Neural cell (in vitro differentiated cells): ENCODE measurements around the gene ASF1B. TPM values are rescaled to one million over a fixed set of nuclear protein-coding genes. Genes with fewer than 3 reads are reported as not detected.

Experiments used
- H2AFZ ChIP-seq: fragments of 200-600, 300-800 bp; sonication (generic), shearing (Covaris generic); 2 replicates; pipeline ENCODE4 v1.6.0; 2014; ENCODE audit warnings: low read depth, mild to moderate bottlenecking, antibody characterized with exemption, low read length, moderate library complexity
- H3F3A ChIP-seq: fragments of 200-600 bp; shearing (Covaris generic); 2 replicates; pipeline ENCODE4 v1.6.1; 2016; ENCODE audit warnings: mild to moderate bottlenecking, moderate library complexity, mixed read lengths, antibody characterized with exemption, low read length; ENCODE audit not compliant: insufficient read depth, poor library complexity, severe bottlenecking
- H3K27ac ChIP-seq: fragments of 200-600, 300-800 bp; sonication (generic), shearing (Covaris generic); 2 replicates; pipeline ENCODE4 v1.5.1; 2014; ENCODE audit warnings: mild to moderate bottlenecking, low read length, moderate library complexity
- H3K27me3 ChIP-seq: fragments of 300-800, 200-600 bp; sonication (generic), shearing (Covaris generic); 2 replicates; pipeline ENCODE4 v1.6.0; 2014; ENCODE audit warnings: mild to moderate bottlenecking, low read depth, low read length, moderate library complexity; ENCODE audit not compliant: insufficient read depth
- H3K36me3 ChIP-seq: fragments of 300-800, 200-600 bp; sonication (generic), shearing (Covaris generic); 2 replicates; pipeline ENCODE4 v1.5.1; 2014; ENCODE audit warnings: mild to moderate bottlenecking, antibody characterized with exemption, low read length, moderate library complexity; ENCODE audit not compliant: insufficient read depth
- H3K4me2 ChIP-seq: fragments of 300-800, 200-600 bp; sonication (generic), shearing (Covaris generic); 2 replicates; pipeline ENCODE4 v1.6.0; 2014; ENCODE audit warnings: mild to moderate bottlenecking, low read length
- H3K4me3 ChIP-seq: fragments of 300-800, 200-600 bp; sonication (generic), shearing (Covaris generic); 2 replicates; pipeline ENCODE4 v1.5.1; 2014; ENCODE audit warnings: mild to moderate bottlenecking, low read length, moderate library complexity
- H3K79me2 ChIP-seq: fragments of 200-600 bp; shearing (Covaris generic); replicated peaks from 2 replicates; pipeline ENCODE4 v1.6.0; 2014; ENCODE audit warnings: mild to moderate bottlenecking, low read length, moderate library complexity; ENCODE audit not compliant: insufficient read depth
- H3K9ac ChIP-seq: fragments of 300-800, 200-600 bp; sonication (generic), shearing (Covaris generic); 2 replicates; pipeline ENCODE4 v1.6.1; 2016; ENCODE audit warnings: mild to moderate bottlenecking, low read length, mixed read lengths
- H3K9me2 ChIP-seq: fragments of 200-600 bp; shearing (Covaris generic); 2 replicates; pipeline ENCODE4 v1.6.1; 2016; ENCODE audit warnings: mild to moderate bottlenecking, low read length, mixed read lengths; ENCODE audit not compliant: insufficient read depth
- H3K9me3 ChIP-seq: fragments of 200-600, 300-800 bp; sonication (generic), shearing (Covaris generic); 2 replicates; pipeline ENCODE4 v1.6.1; 2016; ENCODE audit warnings: mild to moderate bottlenecking, mixed run types, low read length, moderate library complexity, mixed read lengths
- H4K20me1 ChIP-seq: fragments of 200-600 bp; shearing (Covaris generic); 2 replicates; pipeline ENCODE4 v1.6.1; 2016; ENCODE audit warnings: mild to moderate bottlenecking, mixed run types; ENCODE audit not compliant: insufficient read depth
- CTCF ChIP-seq: fragments of 450-650 bp; IDR thresholded peaks from 2 replicates; pipeline ENCODE4 v1.5.1; 2014; ENCODE audit warnings: antibody characterized with exemption, mild to moderate bottlenecking, moderate library complexity; ENCODE audit not compliant: poor library complexity, severe bottlenecking
- EP300 ChIP-seq: fragments of 450-650 bp; conservative IDR thresholded peaks from 2 replicates; pipeline ENCODE4 v1.6.1; 2014; ENCODE audit warnings: antibody characterized with exemption, mild to moderate bottlenecking, moderate library complexity; ENCODE audit not compliant: poor library complexity, severe bottlenecking
- EZH2 ChIP-seq: fragments of 200-600, 300-800 bp; shearing (Covaris generic), sonication (generic); IDR thresholded peaks from 2 replicates; pipeline ENCODE4 v1.6.1; 2014; ENCODE audit warnings: antibody characterized with exemption, low read length, borderline replicate concordance, mild to moderate bottlenecking; ENCODE audit not compliant: insufficient read depth, poor library complexity, severe bottlenecking
- MXI1 ChIP-seq: fragments of 450-650 bp; conservative IDR thresholded peaks from 2 replicates; pipeline ENCODE4 v1.6.1; 2014; ENCODE audit warnings: antibody characterized with exemption, mild to moderate bottlenecking; ENCODE audit not compliant: poor library complexity, severe bottlenecking
- POLR2AphosphoS5 ChIP-seq: IDR thresholded peaks from 2 replicates; pipeline ENCODE4 v1.6.1; 2012
- RAD21 ChIP-seq: fragments of 450-650 bp; conservative IDR thresholded peaks from 2 replicates; pipeline ENCODE4 v1.6.1; 2014; ENCODE audit warnings: antibody characterized with exemption, mild to moderate bottlenecking, moderate library complexity
- REST ChIP-seq: IDR thresholded peaks from 2 replicates; pipeline ENCODE4 v1.6.1; 2012; ENCODE audit warnings: borderline replicate concordance
- SMC3 ChIP-seq: fragments of 450-650 bp; conservative IDR thresholded peaks from 2 replicates; pipeline ENCODE4 v1.6.1; 2014; ENCODE audit warnings: antibody characterized with exemption, mild to moderate bottlenecking, moderate library complexity; ENCODE audit not compliant: poor library complexity
- TAF1 ChIP-seq: IDR thresholded peaks from 2 replicates; pipeline ENCODE4 v1.6.1; 2012; ENCODE audit warnings: low read depth
- polyA plus RNA-seq: library from polyadenylated mRNA; depleted of rRNA; stranded (reverse); fragments of >200 nt; gene quantifications from 2 replicates; pipeline ENCODE4 v1.2.3, GENCODE V29; 2014

The ASF1B gene
- polyA plus RNA-seq, 1 donor from 2014 or later, result 0.32 TPM

- TF ChIP-seq EP300 (no peak), POLR2AphosphoS5 (no peak), MXI1 (no peak), REST (no peak), RAD21 (no peak), SMC3 (peak; percentile 24), CTCF (no peak), EZH2 (no peak), TAF1 (peak; percentile 17)
- H3K4me3 ChIP-seq, result peak overlapping the region; percentile 76
- H3K9me2 ChIP-seq, result no peaks in the 10 kb centered on the region
- peak overlapping the region; percentile 76 for H3K27ac ChIP-seq
- H3K9me3 ChIP-seq, result no peaks in the 10 kb centered on the region
- H3K9ac ChIP-seq, result peak overlapping the region; percentile 74
- H3F3A ChIP-seq, result no peaks in the 10 kb centered on the region
- H4K20me1 ChIP-seq, result no peaks in the 10 kb centered on the region
- H3K4me2 ChIP-seq, result peak overlapping the region; percentile 86
- H2AFZ ChIP-seq, result peak overlapping the region; percentile 54
- peaks cover 29% of the 10 kb centered on the region for H3K79me2 ChIP-seq
- H3K36me3 ChIP-seq, result no peaks in the 10 kb centered on the region
- H3K27me3 ChIP-seq, result no peaks in the 10 kb centered on the region
Measured at GRCh38 chr19:14118165-14119051, 18.0 kb downstream of the ASF1B start.

- H3K4me3 ChIP-seq, result peak within 1 kb of the TSS; percentile 81
Measured at GRCh38 chr19:14117668-14118164, 18.7 kb downstream of the ASF1B start, which contains the start of gene PRKACA. Gene PRKACA, minus strand, starts transcription at chr19:14117762. Its CDS starts 215 bp downstream, at chr19:14117547.

More at GRCh38 chr19:14117668-14118164, 18.7 kb downstream of the ASF1B start, which contains the start of gene PRKACA:
- Histone ChIP-seq H3K27me3 (no peaks in the 10 kb centered on the region), H3K4me2 (peak within 1 kb of the TSS; percentile 91), H3K9ac (peak within 1 kb of the TSS; percentile 74), H3K9me2 (no peaks in the 10 kb centered on the region), H2AFZ (peak within 1 kb of the TSS; percentile 54), H3K27ac (peak within 1 kb of the TSS; percentile 76), H3K79me2 (peaks cover 29% of the 10 kb centered on the region), H3K36me3 (no peaks in the 10 kb centered on the region), H3K9me3 (no peaks in the 10 kb centered on the region), H3F3A (no peaks in the 10 kb centered on the region), H4K20me1 (no peaks in the 10 kb centered on the region)
- TF ChIP-seq CTCF (peak; percentile 52), TAF1 (peak; percentile 25), POLR2AphosphoS5 (peak; percentile 68), EP300 (no peak)
